ENCODE results near the gene CDK6.

The CDK6 gene

DNA sequence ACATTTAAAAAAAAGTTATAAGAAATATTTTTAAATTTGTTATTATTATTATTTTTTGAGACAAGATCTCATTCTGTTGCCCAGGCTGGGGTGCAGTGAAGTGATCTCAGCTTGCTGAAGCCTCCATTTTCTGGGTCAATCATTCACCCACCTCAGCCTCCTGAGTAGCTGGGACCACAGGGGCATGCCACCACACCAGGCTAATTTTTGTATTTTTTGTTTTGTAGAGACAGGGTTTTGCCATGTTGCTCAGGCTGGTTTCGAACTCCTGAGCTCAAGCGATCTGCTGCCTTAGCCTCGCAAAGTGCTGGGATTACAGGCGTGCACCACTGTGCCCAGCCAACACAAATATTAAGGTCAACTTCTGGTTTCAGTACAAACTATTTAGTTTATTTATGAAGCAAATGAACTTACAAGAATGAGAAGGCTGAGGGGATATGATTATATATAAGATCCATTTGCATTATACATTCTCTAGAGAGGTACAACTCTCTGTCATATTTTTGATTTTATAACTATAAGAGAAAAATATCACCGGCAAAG lies 200.3 kb downstream of the CDK6 start:
- H3K9me3 ChIP-seq (ENCODE audit: insufficient read depth, low read length, severe bottlenecking) = no peaks in the 10 kb centered on the region
- H3K36me3 ChIP-seq (ENCODE audit: insufficient read depth, low read length) = peaks cover 31% of the 10 kb centered on the region
- H3K9ac ChIP-seq (ENCODE audit: low read depth, low read length) = peak overlapping the region; percentile 39; the same call in 1 of the 2 replicates
- TF ChIP-seq, protein P1, sequence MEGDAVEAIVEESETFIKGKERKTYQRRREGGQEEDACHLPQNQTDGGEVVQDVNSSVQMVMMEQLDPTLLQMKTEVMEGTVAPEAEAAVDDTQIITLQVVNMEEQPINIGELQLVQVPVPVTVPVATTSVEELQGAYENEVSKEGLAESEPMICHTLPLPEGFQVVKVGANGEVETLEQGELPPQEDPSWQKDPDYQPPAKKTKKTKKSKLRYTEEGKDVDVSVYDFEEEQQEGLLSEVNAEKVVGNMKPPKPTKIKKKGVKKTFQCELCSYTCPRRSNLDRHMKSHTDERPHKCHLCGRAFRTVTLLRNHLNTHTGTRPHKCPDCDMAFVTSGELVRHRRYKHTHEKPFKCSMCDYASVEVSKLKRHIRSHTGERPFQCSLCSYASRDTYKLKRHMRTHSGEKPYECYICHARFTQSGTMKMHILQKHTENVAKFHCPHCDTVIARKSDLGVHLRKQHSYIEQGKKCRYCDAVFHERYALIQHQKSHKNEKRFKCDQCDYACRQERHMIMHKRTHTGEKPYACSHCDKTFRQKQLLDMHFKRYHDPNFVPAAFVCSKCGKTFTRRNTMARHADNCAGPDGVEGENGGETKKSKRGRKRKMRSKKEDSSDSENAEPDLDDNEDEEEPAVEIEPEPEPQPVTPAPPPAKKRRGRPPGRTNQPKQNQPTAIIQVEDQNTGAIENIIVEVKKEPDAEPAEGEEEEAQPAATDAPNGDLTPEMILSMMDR (IDR thresholded peaks at IDR 0.05; ENCODE audit: borderline replicate concordance, extremely low read depth, low read length, poor library complexity, severe bottlenecking) = no peak
- no peak for TF ChIP-seq EZH2 (IDR thresholded peaks at IDR 0.05; ENCODE audit: borderline replicate concordance, low read depth, low read length, severe bottlenecking)
- no peak overlapping the region for H3K4me3 ChIP-seq (ENCODE audit: low read depth in 1 of 2, low read length in 2 of 2)
- ATAC-seq (ENCODE audit: insufficient read depth, low read depth) = no peak
- no peaks in the 10 kb centered on the region for H4K20me1 ChIP-seq (ENCODE audit: insufficient read depth, low read length)
- peak overlapping the region; percentile 99 for H3K27ac ChIP-seq (ENCODE audit: low read length)
- DNase-seq = no peak
- H3K79me2 ChIP-seq (ENCODE audit: insufficient read depth, low read length) = peaks cover 85% of the 10 kb centered on the region
- H2AFZ ChIP-seq (ENCODE audit: low read depth, low read length) = no peak overlapping the region
- H3K4me1 ChIP-seq (ENCODE audit: insufficient read depth, low read length) = peaks cover 100% of the 10 kb centered on the region
- H3K4me2 ChIP-seq (ENCODE audit: insufficient read depth, low read length) = no peak overlapping the region
- H3K27me3 ChIP-seq (ENCODE audit: insufficient read depth, low read length, poor library complexity) = no peaks in the 10 kb centered on the region

DNA sequence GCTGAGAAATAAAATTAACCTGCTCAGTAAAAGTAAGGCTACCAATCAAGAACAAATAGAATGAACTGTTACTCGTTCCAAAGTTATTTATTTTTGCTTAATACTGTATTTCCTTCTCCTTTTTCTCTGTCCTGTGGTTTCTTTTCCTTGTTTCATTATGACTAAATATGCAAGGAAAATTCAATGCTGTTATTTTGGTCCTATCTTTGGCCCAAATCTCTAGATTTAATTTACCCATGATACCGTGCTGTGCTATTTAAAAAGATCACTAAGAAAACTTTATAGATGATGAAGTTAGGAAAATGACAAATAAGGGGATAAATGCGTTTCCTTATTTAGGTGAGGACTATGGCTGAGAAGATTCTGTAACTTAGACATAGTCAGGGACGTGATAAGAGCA lies 200.8 kb downstream of the CDK6 start:
- peaks cover 37% of the 10 kb centered on the region for H3K36me3 ChIP-seq (ENCODE audit: insufficient read depth, low read length)
- 0 out of 2 replicates have a peak overlapping the region, but pooled peaks have one; percentile 43 for H3K4me2 ChIP-seq (ENCODE audit: insufficient read depth, low read length)
- peaks cover 97% of the 10 kb centered on the region for H3K4me1 ChIP-seq (ENCODE audit: insufficient read depth, low read length)
- ATAC-seq (ENCODE audit: insufficient read depth, low read depth) = no peak
- TF ChIP-seq, protein P1 (IDR thresholded peaks at IDR 0.05; ENCODE audit: borderline replicate concordance, extremely low read depth, low read length, poor library complexity, severe bottlenecking) = no peak
- no peak for TF ChIP-seq EZH2 (IDR thresholded peaks at IDR 0.05; ENCODE audit: borderline replicate concordance, low read depth, low read length, severe bottlenecking)
- no peaks in the 10 kb centered on the region for H3K9me3 ChIP-seq (ENCODE audit: insufficient read depth, low read length, severe bottlenecking)
- H3K27ac ChIP-seq (ENCODE audit: low read length) = peak overlapping the region; percentile 99
- no peaks in the 10 kb centered on the region for H4K20me1 ChIP-seq (ENCODE audit: insufficient read depth, low read length)
- peak overlapping the region; percentile 39 for H3K9ac ChIP-seq (ENCODE audit: low read depth, low read length)
- no peak overlapping the region for H2AFZ ChIP-seq (ENCODE audit: low read depth, low read length)
- peaks cover 88% of the 10 kb centered on the region for H3K79me2 ChIP-seq (ENCODE audit: insufficient read depth, low read length)
- no peaks in the 10 kb centered on the region for H3K27me3 ChIP-seq (ENCODE audit: insufficient read depth, low read length, poor library complexity)
- no peak for DNase-seq
- H3K4me3 ChIP-seq (ENCODE audit: low read depth in 1 of 2, low read length in 2 of 2) = no peak overlapping the region

DNA sequence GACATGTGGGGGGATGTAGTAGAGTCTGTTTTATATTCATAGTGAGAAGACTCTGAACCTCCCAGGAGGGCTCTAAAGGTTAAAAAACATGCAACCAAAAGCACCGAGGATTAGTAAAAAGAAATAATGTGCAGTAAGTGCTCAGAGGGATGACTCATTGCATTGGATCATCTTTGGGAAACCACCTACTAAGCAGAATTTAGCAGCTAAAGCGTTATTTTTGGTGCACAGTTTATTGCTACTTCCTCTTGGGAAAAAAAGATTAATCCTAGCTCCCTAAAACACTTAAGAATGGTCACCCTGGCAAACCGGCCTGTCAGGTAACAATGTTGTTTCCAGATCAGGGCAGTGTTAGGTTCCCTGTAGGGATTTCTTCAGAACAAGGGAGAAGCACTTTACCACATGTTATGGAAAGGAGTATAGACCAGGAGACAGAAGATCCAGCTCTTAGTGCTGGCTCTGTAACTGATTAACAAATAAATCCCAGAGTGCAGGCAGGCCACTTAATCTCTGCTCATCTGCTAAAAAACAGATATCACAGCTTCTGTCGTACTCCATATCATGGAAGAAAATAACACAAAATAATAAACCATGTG lies 201.4 kb downstream of the CDK6 start:
- no peak for TF ChIP-seq EZH2 (IDR thresholded peaks at IDR 0.05; ENCODE audit: borderline replicate concordance, low read depth, low read length, severe bottlenecking)
- TF ChIP-seq, protein P1 (IDR thresholded peaks at IDR 0.05; ENCODE audit: borderline replicate concordance, extremely low read depth, low read length, poor library complexity, severe bottlenecking) = no peak
- Histone ChIP-seq H3K27ac (ENCODE audit: low read length) (peak overlapping the region; percentile 99), H3K4me1 (ENCODE audit: insufficient read depth, low read length) (peaks cover 92% of the 10 kb centered on the region), H3K4me3 (ENCODE audit: low read depth in 1 of 2, low read length in 2 of 2) (no peak overlapping the region), H3K9me3 (ENCODE audit: insufficient read depth, low read length, severe bottlenecking) (no peaks in the 10 kb centered on the region), H2AFZ (ENCODE audit: low read depth, low read length) (no peak overlapping the region), H3K9ac (ENCODE audit: low read depth, low read length) (peak overlapping the region; percentile 39), H3K36me3 (ENCODE audit: insufficient read depth, low read length) (peaks cover 41% of the 10 kb centered on the region), H3K4me2 (ENCODE audit: insufficient read depth, low read length) (peak overlapping the region; percentile 43; the same call in 1 of the 2 replicates), H3K27me3 (ENCODE audit: insufficient read depth, low read length, poor library complexity) (no peaks in the 10 kb centered on the region), H3K79me2 (ENCODE audit: insufficient read depth, low read length) (peaks cover 93% of the 10 kb centered on the region), H4K20me1 (ENCODE audit: insufficient read depth, low read length) (no peaks in the 10 kb centered on the region)
- DNase-seq = no peak
- no peak for ATAC-seq (ENCODE audit: insufficient read depth, low read depth)
